HuH-7.5 (cell line): ENCODE data around the gene PRKACA.

Experiments used
- DNase-seq: peaks from one replicate; pipeline ENCODE4 v3.0.0; 2011; ENCODE audit warnings: low spot score

PRKACA gene

GRCh38 chr19:14117668-14118164, at the start of gene PRKACA:
Gene PRKACA (minus strand): TSS chr19:14117762. CDS start chr19:14117547, 215 bp downstream.
- peak; percentile 99 for DNase-seq

GRCh38 chr19:14166999-14167575, 49.5 kb upstream of the PRKACA start:
- no peak for DNase-seq

DNA sequence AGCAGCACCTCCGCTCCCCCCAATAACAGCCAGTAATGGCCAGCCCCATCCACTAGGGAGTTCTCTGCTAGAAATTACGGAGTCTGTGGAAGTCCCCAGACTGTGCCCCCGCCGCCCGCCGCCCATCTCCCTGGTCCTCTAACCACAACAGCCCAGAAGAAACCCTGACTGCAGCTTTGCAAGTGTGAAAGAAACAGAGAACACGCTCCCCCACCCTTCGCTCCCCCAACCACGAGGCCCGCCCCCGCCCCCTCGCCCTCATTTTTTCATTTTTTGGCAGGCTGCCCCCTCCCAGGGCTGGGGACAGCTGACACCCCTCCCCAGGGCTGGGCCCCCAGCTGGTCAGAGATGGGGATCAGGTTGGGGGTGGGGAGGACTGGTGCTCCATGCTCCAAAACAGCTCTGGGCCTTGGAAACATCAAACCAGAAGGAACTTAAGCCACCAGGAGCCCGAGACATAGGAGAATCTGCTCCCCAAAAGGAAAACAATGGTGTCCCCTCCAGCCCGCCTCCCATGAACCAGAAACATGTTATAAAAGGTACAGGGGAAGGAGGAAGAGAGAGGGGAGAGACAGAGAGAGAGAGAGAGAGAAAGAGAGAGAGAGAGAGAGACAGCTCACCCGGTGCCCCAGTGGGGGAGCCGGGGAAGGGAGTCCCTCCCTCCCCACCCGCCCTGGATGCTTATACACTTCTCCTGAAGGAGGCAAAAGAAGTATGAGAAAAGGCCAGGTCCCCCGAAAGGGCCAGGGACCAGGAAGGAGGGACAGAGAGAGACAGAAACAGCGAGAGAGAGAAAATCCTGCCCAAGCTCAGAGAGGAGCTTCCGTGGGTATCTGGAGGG, 48.6 kb upstream of the PRKACA start:
- DNase-seq, result no peak

DNA sequence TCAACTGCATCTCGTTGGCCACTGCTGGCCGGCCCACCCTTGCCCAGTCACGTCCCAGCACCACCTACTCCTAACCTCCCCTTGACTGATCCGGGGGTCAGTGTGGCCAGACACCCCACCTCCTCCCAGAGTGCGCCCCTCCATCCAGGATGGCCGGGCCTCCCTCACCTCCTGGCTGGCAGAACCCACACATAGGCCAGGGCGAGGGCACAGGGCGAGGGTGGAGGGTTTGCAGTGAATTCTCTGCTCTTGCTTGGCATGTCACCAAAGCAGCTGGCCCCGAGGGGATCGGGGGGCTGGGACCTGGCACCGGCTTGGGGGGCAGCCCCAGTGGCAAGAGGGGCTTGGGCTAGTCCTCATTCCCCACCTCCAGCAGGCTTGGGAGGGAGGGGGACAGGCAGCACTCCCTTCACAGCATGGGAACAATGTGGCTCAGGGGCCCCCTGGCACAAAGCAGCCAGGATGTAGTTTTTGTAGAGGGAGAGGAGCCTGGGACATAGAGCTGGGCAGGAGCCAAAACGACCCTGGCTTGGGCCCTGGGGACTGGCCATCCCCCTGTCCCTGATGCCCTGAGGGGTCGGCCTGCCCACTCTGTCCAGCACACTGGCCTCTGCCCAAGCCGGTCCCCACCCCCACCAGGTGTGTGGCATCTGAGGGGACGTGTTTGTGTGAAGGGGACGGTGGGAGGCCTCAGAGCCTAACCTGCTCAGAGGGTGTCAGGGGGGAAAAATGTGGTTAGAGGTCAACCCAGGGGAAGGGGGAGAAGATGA, 47.3 kb upstream of the PRKACA start:
- DNase-seq, result no peak

- no peak for DNase-seq
Measured at GRCh38 chr19:14164082-14164481, 46.5 kb upstream of the PRKACA start.

DNA sequence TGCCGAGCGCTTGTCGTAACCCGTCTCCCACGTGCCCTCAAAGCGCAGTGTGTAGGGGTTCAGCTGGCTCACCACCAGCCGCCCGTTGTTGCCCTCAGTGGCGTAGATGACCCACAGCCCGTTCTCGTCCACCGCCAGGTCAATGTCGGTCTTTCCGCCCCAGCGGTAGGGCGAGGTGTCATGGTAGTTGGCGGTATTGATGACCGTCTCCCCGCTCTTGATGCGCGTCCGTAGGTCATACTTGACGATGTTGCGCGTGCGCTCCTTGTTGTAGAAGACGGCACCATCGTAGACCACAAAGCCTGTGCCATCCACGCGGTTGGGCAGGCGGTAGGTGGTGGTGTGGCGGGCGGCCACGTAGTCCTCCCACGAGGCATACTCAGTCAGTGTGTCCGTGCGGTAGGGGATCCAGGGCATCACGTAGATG, 45.3 kb upstream of the PRKACA start:
- DNase-seq, result no peak

DNA sequence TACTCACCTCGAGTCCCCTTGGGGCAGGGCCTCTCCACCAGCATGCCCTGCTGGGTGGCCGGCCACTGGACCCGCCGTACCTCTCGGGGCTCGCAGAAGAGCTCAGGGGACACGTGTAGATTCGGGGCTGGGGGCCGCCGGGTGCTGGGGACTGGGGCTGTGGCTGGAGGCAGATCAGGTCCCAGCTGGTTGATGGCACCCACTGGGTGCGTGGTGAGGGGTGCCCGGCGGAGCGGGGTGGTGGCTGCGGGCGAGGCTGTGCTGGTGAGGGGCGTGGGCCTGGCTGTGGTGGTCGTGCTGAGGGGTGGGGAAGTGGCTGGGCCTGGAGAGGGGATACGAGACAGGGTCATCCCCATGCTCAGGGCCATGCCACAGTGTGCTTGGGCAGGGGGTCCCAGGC, 43.7 kb upstream of the PRKACA start:
- no peak for DNase-seq

DNA sequence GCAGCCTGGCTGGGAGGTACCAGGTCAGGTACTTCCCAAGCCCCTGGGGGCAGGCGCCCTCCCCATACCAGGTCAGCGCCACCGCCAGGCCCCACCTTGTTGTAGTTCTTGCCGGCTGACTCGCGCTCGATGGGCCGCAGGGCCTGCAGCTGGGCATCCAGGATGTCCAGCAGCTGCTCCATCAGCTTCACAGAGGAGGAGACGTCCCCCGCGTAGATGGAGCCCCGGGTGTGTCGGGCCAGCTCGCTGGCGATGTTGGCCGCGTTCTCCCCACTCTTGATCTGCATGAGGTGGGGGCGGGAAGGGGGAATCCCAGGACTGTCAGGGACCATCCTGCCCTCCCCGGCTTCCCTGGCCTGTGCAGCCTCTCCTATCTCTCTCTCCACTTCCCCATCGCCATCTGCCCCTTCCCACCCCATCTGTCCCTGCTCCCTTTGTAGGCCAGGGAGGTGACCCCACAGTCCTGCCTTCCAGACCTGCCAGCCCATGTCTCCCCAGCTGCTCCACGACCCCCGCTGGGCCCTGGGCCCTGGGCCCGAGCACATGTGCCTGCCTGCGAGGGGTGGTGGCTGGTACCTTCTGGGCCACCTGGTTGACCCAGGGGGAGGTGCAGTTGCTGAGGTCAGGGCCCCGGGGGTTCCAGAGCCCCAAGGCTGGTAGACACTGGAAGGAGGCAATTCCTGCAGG, 42.6 kb upstream of the PRKACA start:
- no peak for DNase-seq

GRCh38 chr19:14159059-14159458, 41.5 kb upstream of the PRKACA start:
- DNase-seq, result no peak

DNA sequence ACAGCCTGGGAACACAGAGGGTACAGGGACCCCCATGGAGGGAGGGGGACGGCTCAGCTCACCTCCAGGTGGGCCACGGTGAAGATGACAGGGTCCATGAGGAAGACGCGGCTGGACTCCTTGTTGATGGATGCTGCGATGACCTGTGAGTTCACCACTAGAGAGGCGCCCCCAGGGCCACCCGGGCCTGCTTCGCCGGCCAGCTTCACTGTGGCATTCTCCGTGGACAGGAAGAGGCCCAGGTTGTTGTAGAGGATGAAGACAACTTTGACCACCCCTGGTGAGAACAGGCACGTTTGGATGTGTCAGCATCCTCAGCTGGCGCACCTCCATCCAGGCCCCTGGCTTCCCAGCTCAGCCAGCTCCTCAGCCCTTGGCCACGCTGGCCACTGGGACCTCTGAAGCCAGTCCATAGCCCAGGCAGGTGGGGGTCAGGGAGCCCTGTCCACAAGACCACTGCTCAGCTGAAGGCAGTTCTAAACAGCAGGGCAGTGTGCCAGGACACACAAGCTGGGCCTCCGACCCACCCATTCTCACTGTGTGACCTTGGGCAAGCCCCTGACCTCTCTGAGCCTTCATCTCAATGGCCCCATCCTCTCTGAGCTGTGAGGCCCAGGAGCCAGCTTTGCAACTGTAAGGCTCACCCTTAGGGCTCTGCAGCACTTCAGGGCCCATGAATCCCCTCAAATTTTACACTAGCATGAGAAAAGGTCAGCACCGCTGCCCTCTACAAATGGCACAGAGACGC, 40.9 kb upstream of the PRKACA start:
- DNase-seq, result no peak

DNA sequence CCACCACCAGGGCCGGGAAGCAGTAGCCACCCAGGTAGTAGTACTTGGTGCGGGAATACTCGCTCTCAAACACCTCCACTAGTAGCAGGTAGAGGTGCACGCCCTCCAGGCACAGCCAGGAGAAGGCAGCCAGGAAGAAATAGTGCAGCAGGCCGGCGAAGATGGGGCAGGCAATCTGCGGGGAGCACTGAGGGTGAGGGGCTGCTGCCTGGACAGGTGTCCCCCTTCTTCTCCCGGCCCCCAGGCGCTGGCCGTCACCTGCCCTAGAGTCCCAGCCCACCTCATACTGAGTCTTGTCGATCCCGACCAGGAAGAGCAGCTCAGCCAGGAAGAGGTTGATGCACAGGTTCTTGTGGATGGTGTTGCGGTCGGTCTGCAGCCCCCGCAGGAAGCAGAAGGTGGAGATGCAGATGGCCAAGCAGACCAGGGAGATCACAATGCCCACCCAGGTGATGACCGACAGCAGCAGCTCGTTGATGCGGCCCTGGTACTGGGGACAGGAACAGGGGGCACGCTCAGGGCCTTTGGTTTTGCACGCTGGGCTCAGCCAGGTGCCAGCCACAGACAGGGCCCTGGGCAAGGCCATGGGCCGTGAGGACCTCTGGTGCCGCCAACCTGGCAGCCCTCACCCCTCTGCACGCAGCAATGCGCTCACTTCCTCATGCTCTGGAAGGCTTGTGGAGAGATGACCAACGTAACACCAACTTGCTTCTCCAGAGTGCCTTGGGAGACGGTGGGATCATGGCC, 39.6 kb upstream of the PRKACA start:
- no peak for DNase-seq

GRCh38 chr19:14156122-14156521, 38.6 kb upstream of the PRKACA start:
- no peak for DNase-seq

- no peak for DNase-seq
Measured at GRCh38 chr19:14155371-14155770, 37.8 kb upstream of the PRKACA start.

GRCh38 chr19:14152713-14153112, 35.2 kb upstream of the PRKACA start:
- DNase-seq, result no peak

GRCh38 chr19:14150770-14151661, 33.5 kb upstream of the PRKACA start:
- DNase-seq, result no peak

DNA sequence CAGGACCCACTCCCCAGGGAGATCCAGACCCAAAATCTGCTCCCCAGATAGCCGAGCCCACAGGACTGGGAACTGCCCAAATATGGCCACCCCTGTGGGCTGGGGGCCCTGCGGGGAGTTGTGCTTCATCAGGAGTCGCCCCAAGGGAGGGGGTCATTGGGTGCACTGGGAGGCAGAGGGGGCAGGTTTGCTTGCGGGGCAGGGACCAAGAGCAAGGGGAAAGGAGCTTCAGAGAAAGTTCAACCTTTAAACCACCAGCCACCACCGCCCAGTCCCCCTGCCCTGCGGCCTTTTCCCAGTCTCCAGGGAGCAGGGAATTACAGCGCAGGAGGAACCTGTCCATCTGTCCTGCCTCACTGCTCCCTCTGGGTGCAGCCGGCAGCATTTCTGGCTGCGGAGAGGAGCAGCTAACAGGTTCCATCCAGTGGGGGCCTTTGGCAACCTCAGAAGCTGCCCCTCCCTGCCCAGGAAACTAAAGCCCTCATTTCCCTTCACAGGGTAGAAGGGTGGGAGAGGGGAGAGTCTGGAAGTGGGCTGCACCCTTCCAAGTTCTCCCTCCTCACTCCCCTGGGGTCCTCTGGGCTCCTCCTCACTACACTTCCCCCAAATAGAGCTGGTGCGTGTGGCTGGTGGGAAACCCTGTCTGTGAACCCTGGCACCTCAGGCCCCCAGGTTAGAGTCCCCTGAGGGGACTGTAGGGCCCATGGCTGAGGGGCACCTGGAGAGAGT, 32.6 kb upstream of the PRKACA start:
- no peak for DNase-seq

DNA sequence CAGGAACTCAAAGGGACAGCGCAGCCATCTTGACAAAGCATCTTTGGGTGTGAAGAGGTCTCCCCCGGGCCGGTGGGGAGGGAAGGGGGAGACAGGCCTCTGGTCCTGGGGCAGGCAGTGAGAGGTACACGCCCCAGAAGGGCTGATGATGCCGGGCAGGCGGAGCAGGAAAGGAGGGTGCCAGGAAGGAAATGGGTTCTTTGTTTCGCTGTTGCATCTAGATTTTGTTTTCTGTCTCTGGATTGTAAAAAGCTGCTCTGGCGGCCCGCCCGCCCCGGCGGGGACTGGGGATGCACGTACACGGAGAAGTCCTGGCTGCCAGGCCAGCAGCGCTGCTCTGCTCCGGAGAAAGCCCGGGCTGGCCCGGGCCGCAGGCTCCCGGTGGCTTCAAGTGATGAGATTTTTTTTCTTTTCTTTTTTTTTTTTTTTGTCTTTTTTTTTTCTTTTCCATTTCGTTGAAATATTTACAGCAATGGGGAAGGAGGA, 32.0 kb upstream of the PRKACA start:
- DNase-seq, result no peak

DNA sequence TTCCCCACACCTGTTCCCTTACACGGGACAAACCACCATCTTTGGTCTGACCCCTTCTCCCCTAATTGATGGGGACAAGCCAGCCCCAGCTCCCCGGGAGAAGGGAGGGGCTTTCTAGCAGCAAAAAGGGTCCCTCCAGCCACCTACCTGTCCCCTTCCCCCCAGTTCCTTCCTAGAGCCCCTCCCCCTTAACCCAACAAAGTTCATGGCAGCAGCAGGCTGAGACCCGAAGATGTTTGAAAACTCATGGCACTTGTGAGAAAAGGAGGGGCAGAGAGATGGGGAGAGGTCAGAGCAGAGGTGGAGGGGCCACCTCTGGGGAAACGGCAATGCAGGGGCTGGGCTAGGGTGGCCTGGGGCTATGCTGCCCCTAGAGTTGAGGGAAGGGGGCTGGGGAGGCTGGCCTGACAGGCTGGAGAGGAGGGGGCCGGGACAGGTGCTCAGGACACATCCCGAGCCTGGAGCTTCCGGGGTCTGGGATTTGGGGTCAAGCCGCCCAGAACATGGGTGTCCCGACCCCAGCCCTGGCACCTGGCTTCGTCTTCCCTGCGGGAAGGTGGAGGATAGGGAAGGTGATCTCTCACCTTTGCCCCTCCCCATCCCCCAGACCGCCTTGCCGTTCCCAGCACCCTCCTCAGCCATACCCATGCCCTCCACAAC, 31.3 kb upstream of the PRKACA start:
- DNase-seq, result no peak
